Fibroblast of mammary gland (primary cell): ENCODE data around the gene IQGAP2.
"Not testable (repeated sequence)": the region's sequence is repeated elsewhere in the genome, so short reads cannot be mapped to it uniquely, and the experiment has no call there.

Source experiments
- DNase-seq: peaks from one replicate; pipeline ENCODE4 v3.0.0-alpha.2; 2010; ENCODE audit warnings: low read depth
- H3K4me3 ChIP-seq: 2 replicates; pipeline ENCODE4 v1.5.1; 2011; ENCODE audit warnings: low read depth, mild to moderate bottlenecking, low read length, moderate library complexity; ENCODE audit not compliant: control insufficient read depth
- CTCF ChIP-seq: conservative IDR thresholded peaks from 2 replicates; pipeline ENCODE4 v1.5.1; 2011; ENCODE audit warnings: low read depth, low read length, inconsistent platforms; ENCODE audit not compliant: control insufficient read depth, insufficient read depth

Gene IQGAP2

GRCh38 chr5:76595755-76596481, 192.8 kb downstream of the IQGAP2 start:
- DNase-seq = no peak
- H3K4me3 ChIP-seq = no peak overlapping the region
- no peak for TF ChIP-seq CTCF

GRCh38 chr5:76598531-76598930, 195.4 kb downstream of the IQGAP2 start:
- TF ChIP-seq CTCF = no peak
- no peak overlapping the region for H3K4me3 ChIP-seq
- no peak for DNase-seq

- DNase-seq = no peak
- no peak for TF ChIP-seq CTCF
- no peak overlapping the region for H3K4me3 ChIP-seq
Measured at GRCh38 chr5:76600716-76601115, 197.6 kb downstream of the IQGAP2 start.

GRCh38 chr5:76601470-76601869, 198.4 kb downstream of the IQGAP2 start:
- DNase-seq = peak; percentile 81
- H3K4me3 ChIP-seq = no peak overlapping the region
- TF ChIP-seq CTCF = peak; percentile 71

- peak; percentile 45 for DNase-seq
- TF ChIP-seq CTCF = peak; percentile 41
- H3K4me3 ChIP-seq = no peak overlapping the region
Measured at GRCh38 chr5:76602094-76602726, 199.1 kb downstream of the IQGAP2 start.

DNA sequence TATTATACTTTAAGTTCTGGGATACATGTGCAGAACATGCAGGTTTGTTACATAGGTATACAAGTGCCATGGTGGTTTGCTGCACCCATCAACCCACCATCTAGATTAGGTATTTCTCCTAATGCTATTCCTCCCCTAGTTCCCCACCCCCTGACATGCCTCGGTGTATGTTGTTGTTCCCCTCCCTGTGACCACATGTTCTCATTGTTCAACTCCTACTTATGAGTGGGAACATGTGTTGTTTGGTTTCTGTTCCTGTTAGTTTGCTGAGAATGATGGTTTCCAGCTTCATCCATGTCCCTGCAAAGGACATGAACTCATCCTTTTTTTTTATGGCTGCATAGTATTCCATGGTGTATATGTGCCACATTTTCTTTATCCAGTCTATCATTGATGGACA, 200.9 kb downstream of the IQGAP2 start:
- DNase-seq, H3K4me3 ChIP-seq: not testable (repeated sequence)

- H3K4me3 ChIP-seq = no peak overlapping the region
- peak; percentile 78 for DNase-seq
- TF ChIP-seq CTCF = no peak
Measured at GRCh38 chr5:76604838-76605237, 201.8 kb downstream of the IQGAP2 start.
